IMR-90 (cell line): ENCODE measurements around the gene FAAP100. TPM values are rescaled to one million over a fixed set of nuclear protein-coding genes. Genes with fewer than 3 reads are reported as not detected.

Experiments
- ATAC-seq: fragments of 200-7000 bp; cut with Tn5 transposase; 2 replicates; pipeline ENCODE4 v1.9.1; 2020; ENCODE audit warnings: low read depth, mild to moderate bottlenecking, moderate library complexity
- BruUV-seq: library from RNA; stranded (reverse); fragments of 400-500 nt; replicated peaks from 2 replicates; lab custom pipeline; 2021; lab: Mats Ljungman, UMichigan
- CTCF ChIA-PET: fragments of 300-600 bp; formaldehyde crosslinking; extraction: SDS; loops from one replicate; lab custom pipeline; 2021; ENCODE audit warnings: antibody characterized with exemption; lab: Yijun Ruan, JAX
- POLR2A ChIA-PET: fragments of 300-600 bp; sonication (Branson Sonifier 250); formaldehyde crosslinking; loops from one replicate; lab custom pipeline; 2022; ENCODE audit warnings: antibody characterized with exemption; ENCODE audit not compliant: unreplicated experiment; lab: Charles Lee
- DNase-seq: peaks from one replicate; pipeline ENCODE4 v3.0.0; 2013
- H2AFZ ChIP-seq: replicated peaks from 2 replicates; pipeline ENCODE3; 2013; ENCODE audit warnings: low read length, mild to moderate bottlenecking; ENCODE audit not compliant: poor library complexity
- H2AK5ac ChIP-seq: 2 replicates; pipeline ENCODE4 v1.6.1; 2013; ENCODE audit warnings: low read depth, low read length, inconsistent platforms
- H2AK9ac ChIP-seq: replicated peaks from 2 replicates; pipeline ENCODE3; 2013; ENCODE audit warnings: mild to moderate bottlenecking, low read depth, low read length, moderate library complexity; ENCODE audit not compliant: poor library complexity
- H2BK120ac ChIP-seq: 2 replicates; pipeline ENCODE4 v1.6.1; 2013; ENCODE audit warnings: low read depth, low read length, inconsistent platforms
- H2BK15ac ChIP-seq: 3 replicates; pipeline ENCODE4 v1.6.1; 2013; ENCODE audit warnings: low read depth, low read length, inconsistent platforms
- H2BK20ac ChIP-seq: 2 replicates; pipeline ENCODE4 v1.6.1; 2013; ENCODE audit warnings: low read depth, mild to moderate bottlenecking, inconsistent platforms, low read length, moderate library complexity
- H2BK5ac ChIP-seq: 2 replicates; pipeline ENCODE4 v1.6.1; 2013; ENCODE audit warnings: mild to moderate bottlenecking, low read depth, low read length, inconsistent platforms; ENCODE audit not compliant: poor library complexity, severe bottlenecking
- H3K14ac ChIP-seq: replicated peaks from 2 replicates; pipeline ENCODE4 v1.6.1; 2013; ENCODE audit warnings: low read depth, low read length, inconsistent platforms
- H3K18ac ChIP-seq: 2 replicates; pipeline ENCODE4 v1.6.1; 2013; ENCODE audit warnings: low read depth, low read length, control low read depth
- H3K23ac ChIP-seq: 2 replicates; pipeline ENCODE4 v1.6.1; 2013; ENCODE audit warnings: low read depth, low read length, inconsistent platforms
- H3K27ac ChIP-seq: 2 replicates; pipeline ENCODE4 v1.5.1; 2013; ENCODE audit warnings: mild to moderate bottlenecking, control low read depth, low read length; ENCODE audit not compliant: insufficient read depth
- H3K27me3 ChIP-seq: 2 replicates; pipeline ENCODE4 v1.6.1; 2013; ENCODE audit warnings: low read length; ENCODE audit not compliant: control insufficient read depth, insufficient read depth
- H3K36me3 ChIP-seq: 2 replicates; pipeline ENCODE4 v1.6.1; 2013; ENCODE audit warnings: low read length, mixed read lengths; ENCODE audit not compliant: control insufficient read depth, insufficient read depth
- H3K4ac ChIP-seq: 2 replicates; pipeline ENCODE4 v1.6.1; 2013; ENCODE audit warnings: low read depth, low read length, inconsistent platforms
- H3K4me1 ChIP-seq: 2 replicates; pipeline ENCODE4 v1.6.1; 2013; ENCODE audit warnings: low read length, mixed read lengths; ENCODE audit not compliant: control insufficient read depth, insufficient read depth
- H3K4me2 ChIP-seq: 2 replicates; pipeline ENCODE4 v1.6.1; 2013; ENCODE audit warnings: low read depth, mild to moderate bottlenecking, control low read depth, low read length, moderate library complexity
- H3K4me3 ChIP-seq: 2 replicates; pipeline ENCODE4 v1.5.1; 2013; ENCODE audit warnings: low read depth, mild to moderate bottlenecking, control low read depth, low read length, moderate library complexity; ENCODE audit not compliant: insufficient read depth
- H3K56ac ChIP-seq: 2 replicates; pipeline ENCODE4 v1.6.1; 2013; ENCODE audit warnings: low read length, inconsistent platforms; ENCODE audit not compliant: insufficient read depth; ENCODE audit errors: extremely low read depth
- H3K79me1 ChIP-seq, 2 experiments: 2 replicates each; pipeline ENCODE4 v1.6.1; 2013; ENCODE audit warnings: low read length in 2 of 2, inconsistent platforms in 1 of 2, low read depth in 1 of 2
- H3K9ac ChIP-seq: 2 replicates; pipeline ENCODE4 v1.6.1; 2013; ENCODE audit warnings: low read depth, low read length, control low read depth
- H3K9me1 ChIP-seq: 2 replicates; pipeline ENCODE4 v1.6.1; 2013; ENCODE audit warnings: low read length, inconsistent platforms; ENCODE audit not compliant: insufficient read depth
- H3K9me3 ChIP-seq: 2 replicates; pipeline ENCODE4 v1.6.1; 2013; ENCODE audit warnings: low read length; ENCODE audit not compliant: control insufficient read depth, insufficient read depth
- H4K20me1 ChIP-seq: 2 replicates; pipeline ENCODE4 v1.6.1; 2013; ENCODE audit warnings: low read length, inconsistent platforms; ENCODE audit not compliant: insufficient read depth
- H4K5ac ChIP-seq: 2 replicates; pipeline ENCODE4 v1.6.1; 2013; ENCODE audit warnings: mild to moderate bottlenecking, low read depth, low read length, control low read depth
- H4K8ac ChIP-seq, 2 experiments: 2 replicates each; pipeline ENCODE4 v1.6.1; 2013; ENCODE audit warnings: low read depth in 2 of 2, low read length in 2 of 2, control low read depth in 1 of 2, inconsistent platforms in 1 of 2
- H4K91ac ChIP-seq: 2 replicates; pipeline ENCODE4 v1.6.1; 2013; ENCODE audit warnings: low read depth, low read length, inconsistent platforms; ENCODE audit not compliant: insufficient read depth
- BHLHE40 ChIP-seq: fragments of 150-350 bp; IDR thresholded peaks from 2 replicates; pipeline ENCODE4 v1.6.1; 2016; ENCODE audit warnings: mild to moderate bottlenecking, low read depth, low read length
- CEBPB ChIP-seq: IDR thresholded peaks from 2 replicates; pipeline ENCODE4 v1.6.1; 2012; ENCODE audit warnings: low read depth, low read length, improper control_type of control experiment
- CHD1 ChIP-seq: IDR thresholded peaks from 2 replicates; pipeline ENCODE4 v1.6.1; 2012; ENCODE audit warnings: low read depth, low read length, improper control_type of control experiment
- CTCF ChIP-seq: conservative IDR thresholded peaks from 2 replicates; pipeline ENCODE4 v1.5.1; 2012; ENCODE audit warnings: mild to moderate bottlenecking, low read depth, low read length, improper control_type of control experiment
- ELK1 ChIP-seq: fragments of 150-350 bp; IDR thresholded peaks from 2 replicates; pipeline ENCODE4 v1.6.1; 2016; ENCODE audit warnings: low read depth, mild to moderate bottlenecking, low read length, moderate library complexity, borderline replicate concordance
- FOS ChIP-seq: fragments of 150-350 bp; IDR thresholded peaks from 2 replicates; pipeline ENCODE4 v1.6.1; 2016; ENCODE audit warnings: low read depth, low read length
- MAFK ChIP-seq: IDR thresholded peaks from 2 replicates; pipeline ENCODE4 v1.6.1; 2012; ENCODE audit warnings: low read depth, low read length, improper control_type of control experiment
- MAZ ChIP-seq: IDR thresholded peaks from 2 replicates; pipeline ENCODE4 v1.6.1; 2012; ENCODE audit warnings: low read depth, mild to moderate bottlenecking, low read length, improper control_type of control experiment, moderate library complexity, borderline replicate concordance
- MXI1 ChIP-seq: IDR thresholded peaks from 2 replicates; pipeline ENCODE4 v1.6.1; 2012; ENCODE audit warnings: low read depth, mild to moderate bottlenecking, low read length, moderate library complexity, borderline replicate concordance
- NFE2L2 ChIP-seq: fragments of 150-350 bp; IDR thresholded peaks from 2 replicates; pipeline ENCODE4 v1.6.1; 2016; ENCODE audit warnings: low read depth, mild to moderate bottlenecking, low read length
- POLR2A ChIP-seq: IDR thresholded peaks from 2 replicates; pipeline ENCODE4 v1.6.1; 2012; ENCODE audit warnings: mild to moderate bottlenecking, low read depth, low read length
- RAD21 ChIP-seq: IDR thresholded peaks from 2 replicates; pipeline ENCODE4 v1.6.1; 2012; ENCODE audit warnings: low read length, improper control_type of control experiment
- RCOR1 ChIP-seq: IDR thresholded peaks from 2 replicates; pipeline ENCODE4 v1.6.1; 2012; ENCODE audit warnings: mild to moderate bottlenecking, low read length, improper control_type of control experiment; ENCODE audit not compliant: insufficient replicate concordance
- RFX5 ChIP-seq: IDR thresholded peaks from 2 replicates; pipeline ENCODE4 v1.8.0; 2012; ENCODE audit warnings: low read depth, mild to moderate bottlenecking, low read length, moderate library complexity
- SMC3 ChIP-seq: fragments of 150-350 bp; IDR thresholded peaks from 2 replicates; pipeline ENCODE4 v1.6.1; 2016; ENCODE audit warnings: low read depth, mild to moderate bottlenecking, antibody characterized with exemption, low read length, moderate library complexity
- USF2 ChIP-seq: fragments of 150-350 bp; IDR thresholded peaks from 2 replicates; pipeline ENCODE4 v1.6.1; 2017; ENCODE audit warnings: mild to moderate bottlenecking, antibody characterized with exemption, low read length, low read depth
- WGBS, 2 experiments: methylation state at CpG; one replicate each; pipeline versions ENCODE4 v1.1.5 to v1.1.7; 2013; ENCODE audit warnings: missing lambda C conversion rate in 2 of 2; ENCODE audit not compliant: insufficient read length in 1 of 2; ENCODE audit errors: extremely low coverage in 2 of 2; 5-methylcytosine and 5-hydroxymethylcytosine counted together
- dilution Hi-C: fragments of 300-500 bp; cut with HindIII; formaldehyde crosslinking; loops from one replicate; pipeline ENCODE4 v1.14.3; 2018; ENCODE audit warnings: low sequenced_read_pairs; ENCODE audit not compliant: unreplicated experiment
- in situ Hi-C: fragments of 300-500 bp; cut with MboI; formaldehyde crosslinking; loops from 3 replicates; pipeline ENCODE4 v1.14.3; 2019; ENCODE audit warnings: low sequenced_read_pairs, inconsistent platforms, mixed read lengths
- intact Hi-C: fragments of 100-400 bp; cut with micrococcal nuclease; formaldehyde crosslinking; loops from 2 replicates; pipeline ENCODE4 v1.10.0; 2022
- polyA plus RNA-seq, 3 experiments: library from polyadenylated mRNA; depleted of rRNA; stranded (reverse); fragments of >200 nt; gene quantifications; 2 replicates each; pipeline ENCODE4 v1.2.3, GENCODE V29; 2012; ENCODE audit warnings: low replicate concordance in 1 of 3
- total RNA-seq: library from RNA; depleted of rRNA; stranded (reverse); fragments of >200 nt; gene quantifications from 2 replicates; pipeline ENCODE4 v1.2.3, GENCODE V29; 2012

The FAAP100 gene
- total and polyA plus RNA-seq, 2 of the 4 experiments (the other 2 are of a cell fraction): 7.9 to 24.8 TPM

- H3K4me1 ChIP-seq: no peaks in the 10 kb centered on the region
- ATAC-seq (no peak), DNase-seq (no peak)
- dilution Hi-C loops: no loop called here
- no peak overlapping the region for H4K91ac ChIP-seq
- H2AK5ac ChIP-seq: no peak overlapping the region
- H3K9me1 ChIP-seq: no peaks in the 10 kb centered on the region
- intact Hi-C loops: no loop called here
- H3K36me3 ChIP-seq: peaks cover 38% of the 10 kb centered on the region
- no peak overlapping the region for H3K18ac ChIP-seq
- H2BK15ac ChIP-seq: no peak overlapping the region
- H3K4ac ChIP-seq: no peak overlapping the region
- peaks cover 10% of the 10 kb centered on the region; the same call in 1 of the 2 replicates for H3K27me3 ChIP-seq
- H3K4me3 ChIP-seq: no peak overlapping the region
- no peak overlapping the region for H2BK20ac ChIP-seq
- no peak overlapping the region for H3K56ac ChIP-seq
- H4K5ac ChIP-seq: no peak overlapping the region
- no peak overlapping the region for H2BK5ac ChIP-seq
- BruUV-seq: no TSS peak
- ChIA-PET POLR2A (no interaction called here), CTCF (no interaction called here)
- no peak overlapping the region for H3K27ac ChIP-seq
- no peak overlapping the region for H3K14ac ChIP-seq
- H4K20me1 ChIP-seq: peaks cover 7% of the 10 kb centered on the region; the same call in 1 of the 2 replicates
- TF ChIP-seq MXI1 (no peak), CEBPB (no peak), BHLHE40 (no peak), MAZ (no peak), RCOR1 (no peak), CHD1 (no peak), RAD21 (no peak), USF2 (no peak), ELK1 (no peak), NFE2L2 (no peak), RFX5 (no peak), CTCF (no peak), SMC3 (no peak), FOS (no peak), MAFK (no peak), POLR2A (no peak)
- no peak overlapping the region for H3K4me2 ChIP-seq
- H3K9ac ChIP-seq: no peak overlapping the region
- H3K23ac ChIP-seq: no peak overlapping the region
- H2BK120ac ChIP-seq: no peak overlapping the region
- H2AFZ ChIP-seq: no peak overlapping the region
- 95% methylated on average over 6 of the region's 14 CpGs; no CpG with 5 or more reads in 1 of the 2 experiments for WGBS, 2 experiments
- no peaks in the 10 kb centered on the region for H3K9me3 ChIP-seq
- H3K79me1 ChIP-seq: no peaks in the 10 kb centered on the region; a peak in 2 of 4 replicates
- in situ Hi-C loops: no loop called here
- H4K8ac ChIP-seq: no peak overlapping the region
- H2AK9ac ChIP-seq: no peak overlapping the region
These were observed 11.5 kb downstream of the FAAP100 start for GRCh38 chr17:81540676-81541027.
